Natural killer cell (primary cell): Measurements from ENCODE around the gene HOXD8. TPM values are rescaled to one million over a fixed set of nuclear protein-coding genes. Genes with fewer than 3 reads are reported as not detected.

Experiments
- ATAC-seq, 3 donors: fragments of 150-1000 bp in 2 of 3; fragments of 200-7000 bp in 1 of 3; cut with Tn5 transposase; 1 replicate in 1 of 3; 2 replicates in 2 of 3; pipeline ENCODE4 v1.10.0; 2021; ENCODE audit warnings: mild to moderate bottlenecking in 2 of 3, moderate library complexity in 2 of 3
- DNase-seq, 2 donors: peaks; one replicate each; pipeline versions ENCODE4 v3.0.0 to v3.0.0-alpha.2; 2013 to 2021; ENCODE audit warnings: mixed read lengths in 1 of 2
- H3K27ac ChIP-seq: one replicate; pipeline ENCODE4 v1.5.1; 2013; ENCODE audit warnings: mild to moderate bottlenecking, low read length
- H3K27me3 ChIP-seq: one replicate; pipeline ENCODE4 v1.6.1; 2013; ENCODE audit warnings: low read length; ENCODE audit not compliant: control insufficient read depth, insufficient read depth
- H3K36me3 ChIP-seq: one replicate; pipeline ENCODE4 v1.6.1; 2013; ENCODE audit warnings: low read length; ENCODE audit not compliant: control insufficient read depth, insufficient read depth
- H3K4me1 ChIP-seq: one replicate; pipeline ENCODE4 v1.6.1; 2013; ENCODE audit warnings: low read length; ENCODE audit not compliant: control insufficient read depth, insufficient read depth
- H3K4me3 ChIP-seq: one replicate; pipeline ENCODE4 v1.5.1; 2013; ENCODE audit warnings: low read length
- H3K9me3 ChIP-seq: one replicate; pipeline ENCODE4 v1.6.1; 2013; ENCODE audit warnings: low read length; ENCODE audit not compliant: control insufficient read depth, insufficient read depth
- H3K27ac Mint-ChIP-seq, 2 donors: one replicate each; pipeline ENCODE4 v1.8.0; 2022; ENCODE audit warnings: mild to moderate bottlenecking in 2 of 2, mixed read lengths in 2 of 2, moderate library complexity in 1 of 2
- H3K27me3 Mint-ChIP-seq, 2 donors: one replicate each; pipeline ENCODE4 v1.8.0; 2022; ENCODE audit warnings: low read depth in 2 of 2, mixed read lengths in 2 of 2
- H3K36me3 Mint-ChIP-seq: one replicate; pipeline ENCODE4 v1.8.0; 2022; ENCODE audit warnings: mixed read lengths
- H3K4me1 Mint-ChIP-seq, 2 donors: one replicate each; pipeline ENCODE4 v1.8.0; 2022; ENCODE audit warnings: mixed read lengths in 2 of 2
- H3K4me3 Mint-ChIP-seq: one replicate; pipeline ENCODE4 v1.8.0; 2022; ENCODE audit warnings: mild to moderate bottlenecking, moderate library complexity, mixed read lengths
- H3K9me3 Mint-ChIP-seq, 2 donors: one replicate each; pipeline ENCODE4 v1.8.0; 2022; ENCODE audit warnings: mixed read lengths in 2 of 2
- CTCF ChIP-seq: fragments of 200-600 bp; IDR thresholded peaks from one replicate; pipeline ENCODE4 v1.8.0; 2022; ENCODE audit warnings: antibody characterized with exemption
- WGBS: methylation state at CpG from one replicate; pipeline ENCODE4 v1.1.7; 2013; ENCODE audit warnings: missing lambda C conversion rate; ENCODE audit not compliant: insufficient coverage; 5-methylcytosine and 5-hydroxymethylcytosine counted together
- intact Hi-C: fragments of 100-400 bp; cut with micrococcal nuclease; formaldehyde crosslinking; loops from one replicate; pipeline ENCODE4 v1.14.2; 2022
- total RNA-seq, 4 donors: library from RNA; stranded (reverse); fragments of 120-200 nt in 1 of 4; gene quantifications; one replicate each; pipeline versions ENCODE4 v1.2.3 to v1.2.4, GENCODE V29; 2013 to 2022

Gene HOXD8
- total RNA-seq, 3 donors from 2014 or later (not counting 1 experiment from before 2014, with no cell fraction given) = not detected

GRCh38 chr2:176151442-176152287 is 22.2 kb downstream of the HOXD8 start, which contains the start of gene HOXD4:
Gene HOXD4, plus strand, starts transcription at chr2:176151550. Its CDS starts 84 bp downstream, at chr2:176151634.
- intact Hi-C loops = no loop called here
- TF ChIP-seq CTCF = no peak
- H3K27me3 Mint-ChIP-seq = peaks cover 62 to 69% of the 10 kb centered on the region in 2 donors
- no peak within 1 kb of the TSS for H3K4me3 Mint-ChIP-seq
- H3K4me1 Mint-ChIP-seq = peaks cover 0 to 6% of the 10 kb centered on the region in 2 donors
- Histone ChIP-seq H3K4me1 (peaks cover 4% of the 10 kb centered on the region), H3K27ac (no peak within 1 kb of the TSS), H3K9me3 (no peaks in the 10 kb centered on the region), H3K4me3 (no peak within 1 kb of the TSS), H3K36me3 (no peaks in the 10 kb centered on the region), H3K27me3 (peaks cover 70% of the 10 kb centered on the region)
- H3K9me3 Mint-ChIP-seq = no peaks in the 10 kb centered on the region
- WGBS = 7% methylated on average over 50 of the region's 55 CpGs
- no peak for ATAC-seq
- no peak for DNase-seq
- no peak within 1 kb of the TSS for H3K27ac Mint-ChIP-seq
- no peaks in the 10 kb centered on the region for H3K36me3 Mint-ChIP-seq

GRCh38 chr2:176152350-176153181 is 23.1 kb downstream of the HOXD8 start:
- ATAC-seq (no peak), DNase-seq (no peak)
- peaks cover 68% of the 10 kb centered on the region for H3K27me3 ChIP-seq
- H3K27ac Mint-ChIP-seq = no peak overlapping the region
- peaks cover 62 to 67% of the 10 kb centered on the region in 2 donors for H3K27me3 Mint-ChIP-seq
- no peaks in the 10 kb centered on the region for H3K9me3 Mint-ChIP-seq
- H3K36me3 Mint-ChIP-seq = no peaks in the 10 kb centered on the region
- 12% methylated on average over 47 of the region's 48 CpGs for WGBS
- no peak overlapping the region for H3K4me3 ChIP-seq
- H3K4me3 Mint-ChIP-seq = no peak overlapping the region
- no peaks in the 10 kb centered on the region for H3K9me3 ChIP-seq
- H3K36me3 ChIP-seq = no peaks in the 10 kb centered on the region
- peaks cover 0 to 9% of the 10 kb centered on the region in 2 donors for H3K4me1 Mint-ChIP-seq
- no peak for TF ChIP-seq CTCF
- no peak overlapping the region for H3K27ac ChIP-seq
- peaks cover 4% of the 10 kb centered on the region for H3K4me1 ChIP-seq
- intact Hi-C loops = no loop called here

- 38% methylated on average over 10 of the region's 11 CpGs for WGBS
- H3K9me3 ChIP-seq = no peaks in the 10 kb centered on the region
- H3K27ac Mint-ChIP-seq = no peak overlapping the region
- no peaks in the 10 kb centered on the region for H3K36me3 Mint-ChIP-seq
- intact Hi-C loops = no loop called here
- H3K27me3 Mint-ChIP-seq = peaks cover 55 to 66% of the 10 kb centered on the region in 2 donors
- peaks cover 0 to 11% of the 10 kb centered on the region in 2 donors for H3K4me1 Mint-ChIP-seq
- no peak overlapping the region for H3K27ac ChIP-seq
- TF ChIP-seq CTCF = no peak
- H3K4me3 Mint-ChIP-seq = no peak overlapping the region
- peaks cover 4% of the 10 kb centered on the region for H3K4me1 ChIP-seq
- no peak overlapping the region for H3K4me3 ChIP-seq
- H3K27me3 ChIP-seq = peaks cover 60% of the 10 kb centered on the region
- H3K9me3 Mint-ChIP-seq = no peaks in the 10 kb centered on the region
- no peak for ATAC-seq
- DNase-seq = no peak
- H3K36me3 ChIP-seq = no peaks in the 10 kb centered on the region
Observed at GRCh38 chr2:176154576-176155252, 25.2 kb downstream of the HOXD8 start.
